GM18873 (cell line): ENCODE measurements around the gene CLCN4.

Source experiments
- ATAC-seq: cut with Tn5 transposase; IDR thresholded peaks from one replicate; pipeline ENCODE4 v1.9.1; 2021; ENCODE audit warnings: mild to moderate bottlenecking, moderate library complexity, moderate number of reproducible peaks; ENCODE audit not compliant: unreplicated experiment, low FRiP score

The CLCN4 gene

DNA sequence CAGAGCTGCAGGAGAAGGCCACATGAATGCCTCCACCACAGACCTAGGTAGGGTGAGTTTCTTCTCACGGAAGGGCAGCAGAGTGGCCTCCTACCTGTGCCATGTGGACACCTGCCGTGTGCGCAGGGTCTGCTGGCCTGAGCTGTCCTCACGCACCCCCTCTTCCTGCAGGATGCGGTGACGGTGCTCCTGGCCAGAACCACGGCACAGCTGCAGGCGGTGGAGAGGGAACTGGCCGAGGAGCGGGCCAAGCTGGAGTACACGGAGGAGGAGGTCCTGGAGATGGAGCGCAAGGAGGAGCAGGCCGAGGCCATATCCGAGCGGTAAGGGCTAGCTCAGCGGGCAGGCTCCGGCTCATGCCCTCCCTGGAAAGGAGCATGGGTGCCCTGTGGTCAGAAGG lies 28.4 kb upstream of the CLCN4 start:
- no peak for ATAC-seq

DNA sequence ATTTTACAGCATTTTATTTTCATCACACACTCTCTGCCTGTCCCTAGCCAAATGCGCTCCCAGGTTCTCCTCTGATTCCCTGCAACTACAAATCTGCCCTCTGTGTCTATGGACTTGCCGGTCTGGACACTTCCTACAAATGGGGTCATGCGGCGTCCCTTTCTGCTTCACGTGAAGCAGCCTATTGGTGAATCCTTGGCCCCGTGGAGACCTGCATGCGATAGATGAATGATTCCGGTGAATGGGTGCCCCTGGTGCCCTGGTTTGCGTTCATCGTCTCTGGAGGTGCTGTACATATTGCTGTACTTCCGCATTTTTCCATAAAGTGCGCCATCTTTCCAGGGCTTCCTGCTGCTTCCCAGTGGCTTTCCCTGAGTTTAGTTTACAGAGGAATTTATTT lies 27.5 kb upstream of the CLCN4 start:
- ATAC-seq = no peak

DNA sequence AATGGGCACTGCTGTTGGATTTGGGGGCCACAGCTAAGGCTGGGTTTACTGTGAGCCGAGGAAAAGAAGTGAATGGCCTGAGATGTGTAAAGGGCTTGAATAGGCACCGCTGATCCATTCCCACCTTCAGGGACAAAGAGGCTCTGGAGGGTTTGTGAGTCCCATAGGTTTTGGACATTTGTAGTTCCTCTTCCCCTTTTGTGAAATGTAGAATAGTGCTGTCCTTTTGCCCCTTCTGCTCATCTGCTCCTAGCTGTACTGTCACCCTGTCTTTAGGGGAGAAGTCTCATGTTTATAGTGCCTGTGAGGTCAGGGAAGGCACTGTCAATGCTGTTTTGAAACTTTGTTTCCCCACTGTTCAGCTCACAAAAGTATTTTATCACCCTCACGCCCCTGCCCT lies 26.4 kb upstream of the CLCN4 start:
- no peak for ATAC-seq

DNA sequence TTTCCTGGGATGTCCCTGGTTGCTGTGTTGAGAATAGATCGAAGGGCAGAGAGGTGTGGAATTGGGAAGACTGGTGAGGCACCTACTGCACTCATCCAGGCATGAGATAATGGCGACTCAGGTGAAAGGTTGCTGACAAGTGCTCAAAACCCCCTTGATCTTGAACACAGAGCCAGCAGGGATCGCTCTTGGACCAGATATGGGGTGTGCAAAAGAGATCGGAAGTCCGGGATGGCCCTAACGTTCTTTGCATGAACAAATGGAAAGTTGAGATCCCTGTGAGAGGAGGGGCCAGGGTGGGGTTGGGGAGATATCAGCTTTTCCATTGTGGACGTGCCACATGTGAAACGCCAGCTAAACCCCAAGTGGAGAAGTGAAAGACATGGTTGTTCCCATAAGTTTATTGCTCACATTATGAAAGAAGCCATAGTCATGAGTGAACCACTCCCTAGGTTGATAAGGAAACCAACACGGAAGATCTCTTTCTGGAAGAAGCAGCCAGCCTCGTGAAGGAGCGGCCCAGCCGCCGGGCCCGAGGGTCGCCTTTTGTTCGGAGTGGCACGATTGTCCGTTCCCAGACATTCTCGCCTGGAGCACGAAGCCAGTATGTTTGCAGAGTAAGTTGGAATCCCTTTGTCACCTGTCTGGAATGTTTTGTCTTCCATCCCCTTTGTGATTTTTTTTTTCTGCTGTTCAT lies 22.6 kb upstream of the CLCN4 start:
- ATAC-seq = no peak

DNA sequence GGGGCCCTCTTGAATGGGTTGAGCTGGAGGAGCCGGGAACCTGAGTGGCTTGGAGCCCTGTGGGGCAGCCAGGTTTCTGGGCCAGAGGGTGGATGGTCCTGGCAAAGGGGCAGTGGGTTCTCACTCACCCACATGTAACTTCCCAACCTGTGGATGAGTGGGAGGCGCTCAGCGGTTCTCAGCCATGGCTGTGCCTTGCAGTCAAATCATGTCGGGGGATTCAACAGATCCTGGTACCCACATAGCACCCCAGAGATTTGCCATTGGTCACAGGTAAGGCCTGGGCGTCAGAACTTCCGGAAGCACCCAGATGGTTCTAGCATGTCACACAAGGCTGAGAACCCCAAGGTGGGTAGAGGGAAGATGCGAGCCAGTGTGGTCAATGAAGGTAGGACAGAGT lies 21.9 kb upstream of the CLCN4 start:
- no peak for ATAC-seq

DNA sequence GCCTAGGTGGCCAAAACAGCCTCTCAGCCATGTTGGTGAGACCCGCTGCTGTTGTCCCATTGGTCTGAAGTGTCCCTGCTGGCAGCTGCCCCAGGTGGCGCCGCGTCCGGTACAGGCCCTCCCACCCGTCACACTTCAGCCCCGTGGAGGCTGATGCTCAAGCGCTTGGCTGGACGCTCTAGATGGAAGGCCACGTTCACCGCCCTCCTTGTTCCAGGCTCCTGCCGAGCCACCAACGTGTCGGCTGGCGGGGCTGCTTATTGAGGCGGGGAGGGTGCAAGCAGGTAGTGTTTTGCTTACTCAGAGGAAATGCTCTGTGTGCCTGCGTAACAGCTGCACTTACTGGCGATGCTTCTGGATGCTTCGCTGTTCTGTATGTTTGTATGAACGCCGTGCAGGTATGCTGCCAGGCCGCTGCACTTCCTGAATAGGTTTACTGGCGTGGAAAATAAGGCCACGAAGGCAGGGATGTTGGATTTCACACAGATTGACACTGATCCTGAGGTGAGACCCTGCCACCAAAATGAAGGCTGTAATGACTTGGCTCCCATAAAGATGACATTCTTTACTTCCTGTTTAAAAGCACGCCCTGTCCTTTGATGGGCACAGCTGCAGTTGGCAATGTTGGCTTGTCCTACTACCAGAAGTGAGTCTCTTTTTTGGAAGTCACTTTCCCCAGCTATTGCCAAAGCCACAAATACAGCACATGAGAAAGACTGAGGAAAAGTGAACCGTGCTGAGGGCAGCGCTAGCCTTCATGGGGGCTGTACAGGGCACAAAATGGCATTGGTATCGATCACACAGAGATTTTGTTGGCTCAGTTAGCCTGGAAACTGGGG lies 21.0 kb upstream of the CLCN4 start:
- no peak for ATAC-seq

DNA sequence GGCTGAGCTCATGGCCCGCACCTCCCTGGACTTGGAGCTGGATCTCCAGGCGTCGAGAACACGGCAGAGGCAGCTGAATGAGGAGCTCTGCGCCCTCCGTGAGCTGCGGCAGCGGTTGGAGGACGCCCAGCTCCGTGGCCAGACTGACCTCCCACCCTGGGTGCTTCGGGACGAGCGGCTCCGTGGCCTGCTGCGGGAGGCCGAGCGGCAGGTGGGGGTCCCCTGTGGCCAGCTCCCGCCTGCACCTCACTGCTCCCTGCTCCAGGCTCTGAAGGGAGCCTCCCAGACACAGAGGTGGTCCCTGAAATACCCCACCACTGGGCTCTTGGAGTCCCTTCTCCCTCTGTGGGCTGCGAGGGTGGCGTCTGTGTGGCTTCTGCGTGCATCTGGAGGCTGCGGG lies 18.0 kb upstream of the CLCN4 start:
- no peak for ATAC-seq

DNA sequence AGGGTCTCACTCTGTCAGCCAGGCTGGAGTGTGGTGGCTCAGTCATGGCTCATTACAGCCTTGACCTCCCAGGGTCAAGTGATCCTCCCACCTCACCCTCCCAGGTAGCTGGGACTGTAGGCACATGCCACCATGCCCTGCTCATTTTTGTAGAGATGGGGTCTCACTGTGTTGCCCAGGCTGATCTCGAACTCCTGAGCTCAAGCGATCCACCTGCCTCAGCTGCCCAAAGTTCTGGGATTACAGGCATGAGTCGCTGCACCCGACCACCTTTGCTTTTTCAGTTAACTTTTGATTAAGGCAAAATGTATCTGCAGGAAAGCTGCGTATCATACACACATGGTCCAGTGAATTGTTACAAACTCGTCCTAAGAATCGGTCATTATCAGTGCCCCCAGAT lies 16.5 kb upstream of the CLCN4 start:
- no peak for ATAC-seq

DNA sequence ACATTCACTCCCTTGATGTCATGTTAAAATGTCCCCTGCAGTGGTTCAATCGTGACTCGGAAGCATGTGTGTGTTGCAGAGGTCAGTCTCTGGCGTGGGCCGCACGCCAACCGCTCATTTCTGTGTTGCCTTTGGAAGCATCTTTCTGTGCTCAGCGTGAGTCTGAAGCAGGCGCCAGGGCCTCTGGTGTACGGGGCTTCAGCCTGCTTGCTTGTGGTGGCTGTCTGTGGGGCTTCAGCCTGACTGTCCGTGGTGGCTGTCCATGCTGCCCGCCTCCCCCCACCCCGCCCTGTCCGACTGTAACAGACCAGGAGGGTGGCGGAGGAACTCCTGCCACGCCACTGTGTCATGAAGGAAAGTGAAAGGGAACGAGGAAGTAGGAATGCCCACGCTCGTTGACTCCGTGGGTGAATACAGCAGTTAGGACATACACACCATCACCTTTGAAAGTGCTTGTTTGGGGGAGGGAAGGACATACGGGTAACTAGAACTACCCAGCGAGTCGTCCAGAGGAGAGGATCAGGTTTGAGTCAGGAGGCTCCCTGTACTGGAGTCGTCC lies 14.7 kb upstream of the CLCN4 start:
- ATAC-seq = no peak

DNA sequence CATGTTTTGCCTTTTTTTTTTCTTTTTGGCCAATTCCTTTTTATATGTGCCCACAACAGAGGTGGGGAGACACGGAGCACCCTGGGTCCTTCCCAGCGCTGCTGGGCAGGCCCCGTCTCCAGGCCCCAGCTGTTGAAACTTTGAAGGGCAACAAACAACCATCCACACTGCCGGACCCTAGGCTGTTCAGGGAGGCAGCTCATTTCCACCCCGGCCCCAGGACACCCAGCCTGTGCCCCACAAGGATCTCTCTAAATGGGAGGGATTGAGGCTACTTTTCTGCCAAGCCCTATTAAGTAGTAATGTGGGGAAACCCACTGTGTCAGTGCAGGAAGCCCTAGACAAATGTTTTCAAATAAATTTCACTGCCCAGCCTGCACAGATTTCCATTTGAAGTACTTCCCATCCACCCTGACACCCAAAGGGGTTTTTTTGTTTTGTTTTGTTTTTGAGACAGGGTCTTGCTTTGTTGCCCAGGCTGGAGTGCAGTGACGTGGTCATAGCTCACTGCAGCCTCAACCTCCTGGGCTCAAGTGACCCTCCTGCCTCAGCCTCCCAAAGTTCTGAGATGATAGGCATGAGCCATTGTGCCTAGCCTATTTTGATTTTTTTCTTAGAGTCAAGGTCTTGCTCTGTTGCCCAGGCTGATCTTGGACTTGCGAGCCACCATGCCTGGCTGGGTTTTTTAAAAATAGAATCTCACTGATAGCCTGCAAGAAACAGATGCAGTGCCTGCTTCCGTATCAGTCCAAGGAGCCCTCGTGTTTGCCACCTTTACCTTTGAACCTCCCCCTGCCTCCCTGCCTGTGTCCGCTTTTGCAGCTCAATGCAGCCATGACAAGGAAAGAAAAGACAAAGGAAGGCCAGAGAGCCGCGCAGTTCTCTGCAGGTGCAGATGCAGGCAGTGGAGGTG lies 13.4 kb upstream of the CLCN4 start:
- no peak for ATAC-seq

DNA sequence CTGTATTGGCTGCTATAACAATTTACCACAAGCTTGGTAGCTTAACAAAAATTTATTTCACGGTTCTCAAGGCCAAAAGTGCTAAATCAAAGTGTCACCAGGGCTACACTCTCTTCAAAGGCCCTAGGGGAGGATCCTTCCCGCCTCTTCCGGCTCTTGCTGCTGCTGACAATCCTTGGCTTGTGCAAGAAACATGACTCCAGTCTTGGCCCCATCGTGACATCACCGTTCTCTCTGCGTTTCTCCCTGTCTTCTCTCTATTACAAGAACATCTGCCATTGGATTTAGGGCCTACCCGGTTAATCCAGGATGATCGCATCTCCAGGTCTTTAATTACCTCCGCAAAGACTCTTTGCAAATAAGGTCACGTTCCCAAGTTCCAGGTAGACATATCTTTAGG lies 10.4 kb upstream of the CLCN4 start:
- no peak for ATAC-seq

DNA sequence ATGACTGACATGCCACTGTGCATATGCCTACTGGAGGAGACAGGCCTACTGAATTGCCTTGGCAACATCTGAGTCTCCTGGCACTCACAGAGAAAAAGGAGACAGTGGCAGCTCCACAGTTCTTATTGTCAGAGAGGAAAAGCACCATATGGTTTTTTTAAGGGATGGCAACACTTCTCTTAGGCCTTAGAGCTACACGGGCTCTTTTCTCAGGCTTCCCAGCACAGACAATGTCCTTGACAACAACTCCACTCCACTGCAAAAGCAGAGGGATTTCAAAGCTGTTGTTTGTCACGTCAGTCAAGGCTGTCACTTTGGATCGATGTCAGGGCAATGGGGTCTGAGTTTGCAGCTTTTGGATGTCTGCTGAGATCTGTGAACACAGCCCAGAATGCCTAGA lies 4.7 kb upstream of the CLCN4 start:
- no peak for ATAC-seq

DNA sequence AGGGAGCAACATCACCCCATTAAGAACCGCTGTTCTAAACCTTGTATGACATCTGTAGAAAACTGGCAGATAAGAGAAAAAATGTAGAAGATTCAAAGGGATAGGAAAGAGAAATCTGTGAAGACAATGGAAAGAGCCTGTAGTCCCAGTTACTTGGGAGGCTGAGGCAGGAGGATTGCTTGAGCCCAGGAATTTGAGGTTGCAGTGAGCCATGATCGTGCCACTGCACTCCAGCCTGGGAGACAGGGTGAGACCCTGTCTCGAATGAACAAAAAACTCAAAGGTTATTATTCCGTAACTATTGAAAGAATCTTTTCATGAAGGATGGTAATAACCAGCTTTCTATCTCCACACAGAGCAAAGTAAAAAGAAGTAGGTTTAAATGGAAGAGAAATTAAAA lies 1.6 kb upstream of the CLCN4 start:
- no peak for ATAC-seq

DNA sequence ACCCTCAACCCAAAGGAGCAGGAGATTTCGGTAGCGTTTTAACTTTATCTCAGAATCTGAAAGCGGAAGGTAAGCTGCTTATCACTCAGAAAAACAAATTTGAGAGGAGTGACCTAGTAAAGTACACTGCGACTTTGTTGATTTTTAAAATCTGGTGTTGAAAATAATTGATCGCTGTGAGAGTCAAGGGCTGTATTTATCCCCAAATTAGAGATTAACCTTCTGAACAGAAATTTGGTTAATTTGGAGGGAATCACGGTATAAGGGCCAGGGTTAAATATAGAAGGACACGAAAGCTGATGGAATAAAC lies 212 bp downstream of the CLCN4 start:
- no peak for ATAC-seq

DNA sequence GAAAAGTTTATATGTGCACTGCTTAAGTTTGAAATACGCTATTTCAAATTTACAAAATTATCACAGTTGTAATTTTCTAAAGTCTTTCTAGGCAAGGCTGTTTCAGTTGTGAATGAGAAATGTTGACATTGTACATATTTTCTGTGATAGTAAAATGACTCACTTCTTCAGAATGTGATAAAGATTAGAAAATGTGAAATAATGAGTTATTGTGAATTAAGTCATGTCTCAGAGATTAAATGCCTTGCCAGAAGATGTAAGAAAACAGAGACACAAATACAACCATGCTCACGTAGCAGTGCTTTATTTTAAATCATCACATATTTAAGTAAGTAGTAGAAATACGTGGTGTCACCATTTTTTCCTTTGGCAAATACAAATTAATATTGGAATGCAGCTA lies 768 bp downstream of the CLCN4 start:
- ATAC-seq = no peak

DNA sequence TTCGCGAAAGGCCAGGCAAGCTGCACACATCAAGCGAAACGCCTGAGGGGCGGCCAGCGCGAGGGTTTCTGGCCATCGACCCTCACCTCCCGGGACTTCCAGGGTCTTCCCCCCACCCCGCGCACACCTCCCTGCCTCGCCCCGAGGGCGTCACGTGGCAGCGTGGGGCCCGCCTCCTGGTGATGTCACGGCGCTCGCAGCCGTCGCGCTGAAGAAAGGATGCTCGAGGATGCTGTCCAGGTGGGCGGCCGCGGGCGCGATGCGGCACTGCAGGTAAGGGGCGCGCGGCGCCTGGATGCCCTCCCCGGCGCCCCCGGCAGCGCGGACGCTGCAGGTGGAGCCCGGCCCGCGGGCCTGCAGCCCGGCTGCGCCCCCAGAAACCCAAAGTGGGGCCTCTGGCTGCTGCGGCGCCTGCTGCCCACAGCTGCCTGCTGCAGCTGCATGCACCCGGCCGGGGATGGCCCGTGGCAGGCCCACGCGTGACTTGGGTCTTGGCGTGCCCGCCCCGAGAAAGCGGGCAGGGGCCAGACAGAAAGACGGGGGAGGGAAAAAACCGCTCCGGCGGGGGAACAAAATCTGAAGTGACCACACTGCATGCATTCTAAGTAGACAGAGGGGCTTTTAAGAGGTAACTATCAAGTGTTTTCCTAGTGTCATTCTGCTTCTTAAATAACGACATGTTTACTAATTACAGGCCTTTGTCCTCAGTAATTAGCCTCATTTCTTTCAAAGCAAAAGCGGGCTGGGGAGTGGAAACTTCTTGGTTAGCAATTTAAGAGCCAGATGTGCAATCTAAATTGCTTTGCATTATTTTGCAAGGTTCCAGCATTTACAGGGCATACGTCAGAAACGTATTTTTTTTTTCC lies 1.7 kb downstream of the CLCN4 start:
- no peak for ATAC-seq

DNA sequence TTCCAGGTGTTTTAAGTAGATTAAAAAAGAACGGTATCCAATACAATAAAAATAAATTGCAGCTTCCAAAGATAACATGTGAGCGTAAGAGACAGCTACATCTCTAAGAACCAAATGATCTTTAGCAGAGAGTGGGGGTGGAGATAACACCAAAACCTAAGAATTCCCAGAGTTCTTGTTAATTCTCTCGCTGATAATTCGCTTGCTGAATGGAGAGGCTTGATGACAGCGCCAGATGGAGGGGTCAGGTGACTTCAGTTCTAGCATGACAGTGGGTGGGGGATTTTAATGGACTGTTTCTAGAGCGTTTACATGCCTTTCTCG lies 2.3 kb downstream of the CLCN4 start:
- ATAC-seq = no peak

DNA sequence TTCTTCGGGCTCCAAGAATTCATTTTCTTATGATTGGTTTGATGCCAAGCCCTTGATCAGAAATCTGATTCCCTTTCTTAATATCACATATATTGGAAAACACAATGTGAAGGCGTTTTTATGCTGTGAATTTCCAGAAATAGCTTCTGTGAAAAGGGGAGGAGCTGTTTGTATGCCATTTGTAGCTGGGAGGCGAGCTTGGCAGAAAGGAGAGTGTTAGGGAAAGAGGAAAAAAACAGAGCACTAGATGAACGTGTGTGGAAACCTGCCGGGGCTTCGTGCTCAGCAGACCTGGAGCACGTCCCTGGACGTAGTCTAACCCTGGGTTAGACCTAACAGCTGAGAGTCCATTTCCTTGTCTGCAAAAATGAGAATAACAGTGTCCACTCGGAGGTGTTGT lies 3.4 kb downstream of the CLCN4 start:
- ATAC-seq = no peak

DNA sequence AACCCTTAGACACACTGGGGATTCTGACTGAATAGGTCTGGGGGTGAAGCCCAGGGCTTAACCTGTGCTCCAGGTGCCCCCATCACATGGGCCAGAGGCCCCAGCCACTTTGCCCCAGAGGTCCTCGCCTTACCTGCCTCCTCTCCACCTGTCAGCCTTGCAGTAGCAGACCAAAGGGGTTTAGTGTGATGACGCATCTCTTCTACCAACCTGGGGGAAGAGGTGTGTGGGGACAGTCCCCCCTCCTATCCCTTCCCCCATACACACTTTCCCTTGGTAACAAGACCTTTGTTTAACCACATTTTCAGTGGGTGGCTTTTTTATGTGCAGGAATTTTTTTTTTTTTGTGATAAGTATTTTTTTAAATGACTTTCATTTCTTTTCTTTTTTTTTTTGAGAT lies 6.3 kb downstream of the CLCN4 start:
- no peak for ATAC-seq

DNA sequence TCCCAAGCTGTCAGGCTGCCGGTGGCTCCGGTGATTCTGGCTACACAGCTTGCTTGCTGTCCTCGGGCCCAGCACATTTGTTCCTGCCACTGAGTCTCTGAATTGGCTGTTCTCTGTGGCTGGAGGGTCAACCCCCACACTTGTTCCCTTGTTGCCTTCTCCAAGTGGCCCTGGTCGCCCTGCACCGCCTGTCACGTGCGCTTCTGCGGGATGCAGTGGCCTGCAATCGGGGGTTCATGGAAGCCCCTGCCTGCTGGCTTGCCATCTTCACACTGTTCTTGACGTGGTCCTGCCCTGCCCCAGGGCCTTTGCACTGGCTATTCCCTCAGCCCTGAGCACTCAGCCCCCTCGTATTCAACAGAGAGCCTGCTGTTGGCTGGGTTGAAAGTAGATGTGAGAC lies 8.1 kb downstream of the CLCN4 start:
- no peak for ATAC-seq
